UCSD-AML1 (cell line): ENCODE data around the gene OR6X1.

ENCODE experiments used
- DNase-seq: peaks from one replicate; lab custom pipeline; 2025; ENCODE audit not compliant: unreplicated experiment; lab: John Stamatoyannopoulos, UW

OR6X1 gene

DNA sequence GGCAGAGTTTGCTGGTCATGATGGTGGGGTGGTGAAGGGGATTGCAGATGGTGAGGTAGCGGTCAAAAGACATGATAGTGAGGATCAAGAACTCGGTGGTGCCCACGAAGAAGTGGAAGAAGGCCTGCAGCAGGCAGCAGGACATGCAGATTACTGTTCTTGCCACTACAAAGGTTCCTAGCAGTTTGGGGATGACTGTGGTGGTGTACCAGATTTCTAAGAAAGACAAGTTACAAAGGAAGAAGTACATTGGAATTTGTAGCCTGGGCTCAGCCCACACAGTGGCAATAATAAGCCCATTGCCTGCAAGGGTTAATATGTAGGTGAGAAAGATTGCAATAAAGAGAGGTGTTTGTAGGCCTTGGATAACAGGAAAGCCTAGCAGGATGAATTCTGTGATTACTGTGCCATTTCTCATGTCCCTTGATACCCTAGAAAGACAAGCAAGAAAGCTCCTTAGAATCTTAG is at the start of gene OR6X1:
Gene OR6X1, minus strand, starts transcription at position 418 of the 468 bp plus-strand sequence. Its CDS starts 0 bp downstream, at position 418.
- no peak for DNase-seq

DNA sequence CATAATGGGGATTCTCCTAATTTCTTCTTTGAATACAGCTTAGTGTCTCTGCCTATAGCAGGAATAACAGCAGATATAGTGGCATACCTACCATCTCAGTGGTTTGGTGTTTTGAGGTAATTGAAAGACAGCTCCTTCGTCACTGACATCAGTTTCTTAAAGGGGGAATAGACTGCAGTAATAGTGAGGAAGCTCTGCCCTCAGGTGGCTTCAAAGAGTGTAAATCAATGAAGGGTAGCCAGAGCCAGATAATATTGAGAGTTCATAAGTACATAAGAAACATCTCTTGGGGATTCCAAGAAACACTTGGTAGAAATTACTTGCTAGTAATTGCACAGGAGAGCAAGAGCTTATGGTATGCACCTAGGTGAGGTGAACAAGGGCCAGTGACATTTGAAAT is 47.4 kb upstream of the OR6X1 start:
- no peak for DNase-seq

DNA sequence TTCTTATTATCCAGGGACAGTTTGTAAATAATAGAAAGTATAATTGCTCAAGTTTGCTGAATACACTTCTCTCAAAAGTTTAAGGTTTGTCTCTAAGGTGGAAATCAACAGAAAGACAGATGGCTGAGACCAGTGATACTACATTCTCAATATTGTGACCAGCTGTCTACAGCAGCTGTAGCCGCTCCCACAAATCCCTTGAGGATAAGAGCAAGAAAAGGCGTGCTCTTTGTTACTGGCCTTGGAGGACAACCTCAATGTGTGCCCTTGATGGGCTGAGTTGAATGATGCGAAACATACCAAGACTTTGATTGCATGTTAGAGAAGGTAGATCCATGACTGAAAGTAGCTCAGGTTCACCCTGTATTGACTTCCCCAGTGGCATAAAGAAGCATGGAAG is 45.7 kb upstream of the OR6X1 start:
- DNase-seq, result no peak

DNA sequence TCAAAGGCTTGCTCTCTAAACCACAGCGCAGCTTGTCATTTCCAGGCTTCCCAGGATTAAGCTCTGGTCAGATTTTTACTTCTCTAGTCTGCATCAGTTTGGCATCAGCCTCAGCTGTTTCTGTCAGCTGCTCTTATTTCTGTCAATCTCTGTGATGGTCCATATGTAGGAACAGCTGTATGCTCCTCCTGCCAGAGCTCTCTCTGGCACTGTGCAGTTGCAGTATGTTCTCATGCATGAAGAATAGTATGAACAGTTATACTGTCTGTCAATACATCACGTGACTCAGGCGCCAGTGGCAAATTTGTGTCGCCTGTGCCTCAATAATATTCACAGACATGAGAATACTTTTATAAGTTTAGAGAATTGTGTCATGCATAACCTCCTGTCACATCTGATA is 45.1 kb upstream of the OR6X1 start:
- DNase-seq, result no peak

DNA sequence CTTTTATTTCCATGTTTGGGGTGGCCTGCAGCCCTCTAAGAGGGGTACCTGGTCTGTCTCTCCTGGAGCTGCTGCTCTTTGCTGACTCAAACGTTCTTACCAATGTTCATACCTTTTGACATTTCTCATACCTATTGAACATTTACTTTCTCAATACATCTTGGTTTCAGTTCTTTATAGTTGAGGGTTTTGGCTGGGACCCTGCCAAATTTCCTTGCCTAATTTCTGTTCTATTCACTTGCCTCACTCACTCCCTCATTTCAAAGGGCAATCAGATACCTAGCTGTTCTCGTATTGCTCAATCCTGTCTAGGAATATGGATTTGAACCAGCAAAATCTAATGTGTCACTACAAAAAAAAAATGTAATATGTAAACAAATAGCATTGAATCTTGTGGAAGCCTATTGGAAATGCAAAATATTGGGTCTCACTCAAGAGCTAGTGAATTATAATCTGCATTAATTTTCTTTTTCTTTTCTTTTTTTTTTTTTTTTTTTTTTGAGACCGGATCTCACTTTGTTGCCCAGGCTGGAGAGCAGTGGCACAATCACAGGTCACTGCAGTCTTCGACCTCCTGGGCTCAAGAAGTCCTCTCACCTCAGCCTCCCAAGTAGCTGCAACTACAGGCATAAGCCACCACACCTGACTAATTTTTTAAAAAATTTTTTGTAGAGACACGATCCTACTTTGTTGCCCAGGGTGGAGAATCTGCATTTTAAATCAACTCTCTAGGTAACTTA is 44.4 kb upstream of the OR6X1 start:
- no peak for DNase-seq

GRCh38 chr11:123798079-123798478 is 43.8 kb upstream of the OR6X1 start:
- DNase-seq, result no peak

DNA sequence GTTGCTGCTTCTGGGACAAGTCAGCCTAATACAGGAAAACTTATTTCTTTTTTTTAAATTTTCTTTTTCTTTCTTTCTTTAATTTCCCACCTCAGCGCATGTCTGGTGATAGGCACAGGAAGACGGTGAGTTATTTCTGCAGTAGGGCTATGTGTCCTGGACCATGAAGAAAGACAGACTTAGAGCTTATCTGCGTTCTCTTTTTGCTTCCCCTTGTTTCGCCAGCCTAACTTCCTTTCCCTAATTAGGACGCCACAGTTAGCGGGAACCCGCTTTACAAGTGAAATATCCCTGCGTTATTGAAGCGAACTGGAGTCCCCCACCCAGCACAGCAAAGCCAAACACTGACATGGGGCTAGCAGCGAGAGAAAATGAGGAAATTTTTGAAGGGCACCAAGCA is 43.2 kb upstream of the OR6X1 start:
- no peak for DNase-seq

GRCh38 chr11:123797114-123797513 is 42.8 kb upstream of the OR6X1 start:
- no peak for DNase-seq

- no peak for DNase-seq
These were observed 41.9 kb upstream of the OR6X1 start for GRCh38 chr11:123796226-123796625.

DNA sequence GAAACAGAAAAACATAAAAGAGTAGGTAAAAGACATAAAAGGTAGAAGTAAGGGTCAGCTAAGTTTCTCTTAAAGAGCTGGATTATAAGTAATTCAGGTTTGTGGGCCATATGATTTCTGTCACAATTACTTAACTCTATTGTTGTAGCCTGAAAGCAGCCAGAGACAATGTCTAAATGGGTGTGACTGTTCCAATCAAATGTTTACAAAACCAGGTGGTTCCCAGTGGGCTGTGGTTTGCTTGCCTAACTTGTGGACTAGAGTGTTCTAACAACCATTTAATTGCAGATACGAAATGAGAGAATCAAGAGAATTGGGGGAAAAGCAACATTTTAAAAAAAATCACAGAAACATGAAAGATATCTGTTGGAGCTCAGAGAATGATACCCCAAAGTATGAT is 29.2 kb upstream of the OR6X1 start:
- no peak for DNase-seq

DNA sequence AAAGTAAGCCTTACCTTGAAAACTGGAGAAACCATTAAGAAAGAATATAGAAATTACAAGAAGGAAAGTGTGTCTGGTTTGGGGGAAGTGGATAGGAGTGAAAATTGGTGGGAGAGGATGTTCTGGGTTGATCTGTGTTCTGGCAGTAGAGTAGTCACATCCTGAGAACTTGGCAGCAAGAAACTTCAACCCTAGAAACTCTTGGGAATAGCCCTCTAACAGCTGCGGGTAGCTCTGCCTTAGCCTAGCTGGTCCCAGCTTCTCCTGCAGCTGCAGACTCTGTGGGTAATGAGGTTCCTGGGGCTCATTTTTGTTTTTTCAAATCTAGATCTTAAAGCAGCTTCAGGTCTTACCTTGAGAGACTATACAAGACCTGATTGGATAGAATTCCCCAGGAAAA is 24.2 kb upstream of the OR6X1 start:
- DNase-seq, result no peak

GRCh38 chr11:123775715-123776549 is 21.6 kb upstream of the OR6X1 start:
- DNase-seq, result no peak

- no peak for DNase-seq
These were observed 21.0 kb upstream of the OR6X1 start for GRCh38 chr11:123775289-123775688.

DNA sequence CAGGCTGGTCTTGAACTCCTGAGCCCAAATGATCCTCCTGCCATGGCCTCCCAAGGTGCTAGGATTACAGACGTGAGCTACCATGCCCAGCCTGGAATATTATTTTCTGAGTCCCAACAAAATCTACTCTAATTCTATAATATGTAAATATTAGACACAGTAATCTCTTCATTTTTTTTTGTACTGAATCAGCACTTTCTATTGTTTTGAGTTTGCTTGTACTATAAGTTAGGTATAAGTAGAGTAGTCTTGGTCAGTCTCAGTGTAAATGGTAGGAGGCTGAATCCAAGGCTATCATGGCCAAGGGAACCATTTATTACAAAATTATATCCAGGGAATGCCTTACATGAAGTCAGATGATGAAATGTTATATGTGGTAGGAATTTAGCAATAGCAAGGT is 19.6 kb upstream of the OR6X1 start:
- DNase-seq, result no peak

GRCh38 chr11:123773026-123773425 is 18.7 kb upstream of the OR6X1 start:
- no peak for DNase-seq

DNA sequence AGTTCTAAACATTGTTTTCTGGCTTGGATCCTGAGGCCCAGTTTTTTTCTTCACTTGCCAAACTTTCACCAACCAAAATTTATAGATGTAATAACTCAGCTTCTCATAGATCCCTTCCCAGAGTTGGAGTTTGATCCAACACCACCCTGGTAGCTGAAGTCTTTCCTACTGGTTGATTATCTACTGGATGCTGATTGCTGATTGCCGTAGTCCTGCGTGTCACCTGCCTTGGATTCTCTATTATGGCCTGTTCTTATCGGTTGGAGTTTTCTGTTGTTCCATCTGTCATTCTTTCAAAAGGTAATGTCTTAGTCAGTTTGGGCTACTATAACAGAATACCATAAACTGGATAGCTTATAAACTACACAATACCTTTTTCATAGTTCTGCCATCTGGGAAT is 17.3 kb upstream of the OR6X1 start:
- DNase-seq, result no peak

DNA sequence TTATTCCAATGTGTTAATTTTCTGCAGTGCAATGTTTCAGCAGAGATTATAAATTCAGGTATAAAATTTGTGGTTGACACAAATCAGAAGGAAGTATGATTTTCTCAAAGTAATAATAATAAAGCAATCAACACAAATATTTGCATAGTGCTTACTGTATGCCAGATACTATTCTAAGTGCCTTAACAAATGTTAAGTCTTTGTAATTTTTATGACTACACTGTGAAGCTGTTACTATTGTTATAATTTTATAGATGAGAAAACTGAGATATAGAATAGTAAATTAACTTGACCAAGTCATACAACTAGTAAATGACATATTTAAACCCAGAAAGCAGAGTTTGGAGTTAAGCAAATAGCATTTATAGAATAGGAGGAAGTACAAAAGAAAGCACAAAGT is 16.4 kb upstream of the OR6X1 start:
- no peak for DNase-seq

DNA sequence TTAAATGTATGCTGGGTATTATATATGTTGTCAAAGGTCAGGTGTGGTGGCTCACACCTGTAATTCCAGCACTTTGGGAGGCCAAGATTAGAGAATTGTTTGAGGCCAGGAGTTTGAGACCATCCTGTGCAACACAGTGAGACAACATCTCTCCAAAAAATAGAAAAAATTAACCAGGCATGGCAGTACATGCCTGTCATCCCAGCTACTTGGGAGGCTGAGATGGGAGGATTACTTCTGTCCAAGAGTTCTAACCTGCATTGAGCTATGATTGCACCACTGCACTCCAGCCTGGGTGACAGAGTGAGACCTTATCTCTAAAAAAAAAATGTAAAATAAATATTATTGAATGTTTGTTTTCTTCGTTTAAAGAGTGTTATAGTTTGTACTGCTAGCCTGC is 11.3 kb upstream of the OR6X1 start:
- DNase-seq, result no peak

- DNase-seq, result no peak
These were observed 8.1 kb upstream of the OR6X1 start for GRCh38 chr11:123762422-123762821.

DNA sequence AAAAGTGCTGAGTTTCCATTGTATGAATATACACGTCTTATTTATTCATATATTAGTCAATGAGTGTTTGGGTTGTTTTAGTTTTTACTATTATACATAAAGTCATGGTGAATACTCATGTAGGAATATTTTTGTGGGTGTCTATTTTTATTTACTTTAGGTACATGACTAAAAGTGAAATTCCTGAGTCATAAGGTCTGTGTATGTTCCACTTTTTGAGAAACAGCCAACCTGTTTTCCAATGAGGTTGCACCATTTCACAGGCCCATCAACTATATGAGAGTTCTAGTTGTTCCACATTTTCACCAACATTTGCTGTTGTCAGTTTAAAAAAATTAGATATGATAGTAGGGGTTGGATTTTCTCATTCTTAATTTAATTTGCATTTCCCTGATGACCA is 6.6 kb upstream of the OR6X1 start:
- no peak for DNase-seq

- no peak for DNase-seq
These were observed 3.7 kb upstream of the OR6X1 start for GRCh38 chr11:123757976-123758375.

GRCh38 chr11:123755813-123756212 is 1.5 kb upstream of the OR6X1 start:
- DNase-seq, result no peak
